Left lung (tissue), 10 donors: ENCODE measurements around the gene SMARCA2. TPM values are rescaled to one million over a fixed set of nuclear protein-coding genes. Genes with fewer than 3 reads are reported as not detected.
A peak's percentile ranks its signal among the peaks of the same experiment; 100 is the strongest.

ENCODE experiments used
- ATAC-seq: fragments of 200-7000 bp; cut with Tn5 transposase; one replicate; pipeline ENCODE4 v1.9.1; 2020; ENCODE audit warnings: moderate library complexity
- DNase-seq, 4 donors: peaks; one replicate each; pipeline ENCODE4 v3.0.0-alpha.2; 2013 to 2020
- H3K27ac ChIP-seq, 2 donors: fragments of 200-600 bp; sonication (generic) in 1 of 2; one replicate each; pipeline versions ENCODE4 v1.5.0 to v1.8.0; 2020 to 2021
- H3K27me3 ChIP-seq, 2 donors: fragments of 200-600 bp; sonication (generic) in 1 of 2; one replicate each; pipeline versions ENCODE4 v1.5.0 to v1.8.0; 2020 to 2021
- H3K36me3 ChIP-seq, 2 donors: fragments of 200-600 bp; sonication (generic) in 1 of 2; one replicate each; pipeline versions ENCODE4 v1.5.0 to v1.8.0; 2020 to 2021
- H3K4me1 ChIP-seq, 2 donors: fragments of 200-600 bp; one replicate each; pipeline ENCODE4 v1.8.0; 2021
- H3K4me3 ChIP-seq, 2 donors: fragments of 200-600 bp; sonication (generic) in 1 of 2; one replicate each; pipeline versions ENCODE4 v1.5.0 to v1.8.0; 2020 to 2021; ENCODE audit warnings: mild to moderate bottlenecking in 1 of 2
- H3K9me3 ChIP-seq, 2 donors: fragments of 200-600 bp; sonication (generic) in 1 of 2; one replicate each; pipeline versions ENCODE4 v1.5.0 to v1.8.0; 2020 to 2021
- intact Hi-C, 2 donors: fragments of 100-400 bp; cut with DNase I; formaldehyde crosslinking; loops; one replicate each; pipeline versions ENCODE4 v1.11.2 to v1.14.2; 2022
- polyA plus RNA-seq, 6 donors: library from polyadenylated mRNA; unstranded; fragments of 120-200 nt; gene quantifications; one replicate each; pipeline ENCODE4 v1.2.1, GENCODE V29; 2013; ENCODE audit not compliant: insufficient read length in 6 of 6
- total RNA-seq, 2 donors: library from RNA; stranded (reverse); fragmentation: NEBNext Ultra II Directional; extraction: Animal tissue kit (Norgen Biotek cat#: 25700); gene quantifications; one replicate each; pipeline ENCODE4 v1.2.1, GENCODE V29; 2021
- TF ChIP-seq, protein P1 (sequence below), 2 donors: fragments of 200-600 bp; sonication (generic) in 1 of 2; IDR thresholded peaks; one replicate each; pipeline versions ENCODE4 v1.5.0 to v1.8.0; 2021; ENCODE audit warnings: antibody characterized with exemption in 2 of 2
- donor health status: DM: no; HTN: yes; CAD: no.
- donor health status: DM: no; HTN: no; CAD: no.

Gene SMARCA2
- total and polyA plus RNA-seq, 8 donors = 110 to 207 (median 152) TPM

DNA sequence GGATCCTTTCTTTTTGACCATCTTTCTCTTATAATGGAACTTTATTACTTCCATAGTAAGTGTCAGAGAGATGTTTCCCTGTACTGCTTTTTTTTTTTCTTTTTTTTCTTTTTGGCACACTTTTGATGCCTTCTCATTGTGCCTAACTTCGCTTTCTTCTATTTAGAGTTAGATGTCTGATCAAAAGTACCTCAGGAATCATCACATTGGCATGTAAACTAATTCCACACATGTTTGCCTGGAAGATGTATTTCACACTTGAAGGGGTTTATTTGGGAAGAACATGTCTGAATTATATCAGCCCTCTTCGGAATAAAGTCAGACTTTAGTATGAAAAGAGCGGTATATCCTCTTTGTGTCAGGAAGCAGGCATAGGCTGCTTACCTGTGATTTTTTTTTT lies 35.1 kb downstream of the SMARCA2 start:
- H3K27me3 ChIP-seq = no peaks in the 10 kb centered on the region
- H3K4me1 ChIP-seq = peaks cover 0 to 17% of the 10 kb centered on the region in 2 donors
- no peaks in the 10 kb centered on the region for H3K9me3 ChIP-seq
- no peak overlapping the region for H3K4me3 ChIP-seq
- ATAC-seq (no peak), DNase-seq (no peak)
- intact Hi-C loops = no loop called here
- no peak overlapping the region for H3K27ac ChIP-seq
- TF ChIP-seq, protein P1, sequence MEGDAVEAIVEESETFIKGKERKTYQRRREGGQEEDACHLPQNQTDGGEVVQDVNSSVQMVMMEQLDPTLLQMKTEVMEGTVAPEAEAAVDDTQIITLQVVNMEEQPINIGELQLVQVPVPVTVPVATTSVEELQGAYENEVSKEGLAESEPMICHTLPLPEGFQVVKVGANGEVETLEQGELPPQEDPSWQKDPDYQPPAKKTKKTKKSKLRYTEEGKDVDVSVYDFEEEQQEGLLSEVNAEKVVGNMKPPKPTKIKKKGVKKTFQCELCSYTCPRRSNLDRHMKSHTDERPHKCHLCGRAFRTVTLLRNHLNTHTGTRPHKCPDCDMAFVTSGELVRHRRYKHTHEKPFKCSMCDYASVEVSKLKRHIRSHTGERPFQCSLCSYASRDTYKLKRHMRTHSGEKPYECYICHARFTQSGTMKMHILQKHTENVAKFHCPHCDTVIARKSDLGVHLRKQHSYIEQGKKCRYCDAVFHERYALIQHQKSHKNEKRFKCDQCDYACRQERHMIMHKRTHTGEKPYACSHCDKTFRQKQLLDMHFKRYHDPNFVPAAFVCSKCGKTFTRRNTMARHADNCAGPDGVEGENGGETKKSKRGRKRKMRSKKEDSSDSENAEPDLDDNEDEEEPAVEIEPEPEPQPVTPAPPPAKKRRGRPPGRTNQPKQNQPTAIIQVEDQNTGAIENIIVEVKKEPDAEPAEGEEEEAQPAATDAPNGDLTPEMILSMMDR (IDR thresholded peaks at IDR 0.05) = no peak
- H3K36me3 ChIP-seq = peaks cover 0 to 37% of the 10 kb centered on the region in 2 donors

- ATAC-seq = peak; percentile 52
- intact Hi-C loops = no loop called here
Observed at GRCh38 chr9:2053883-2054845, 39.0 kb downstream of the SMARCA2 start.

GRCh38 chr9:2055203-2055658 lies 40.1 kb downstream of the SMARCA2 start:
- Histone ChIP-seq H3K36me3 (peaks cover 0 to 65% of the 10 kb centered on the region in 2 donors), H3K9me3 (no peaks in the 10 kb centered on the region), H3K4me1 (peaks cover 0 to 17% of the 10 kb centered on the region in 2 donors), H3K27ac (no peak overlapping the region), H3K4me3 (no peak overlapping the region), H3K27me3 (no peaks in the 10 kb centered on the region)
- DNase-seq = no peak
- TF ChIP-seq, protein P1 (IDR thresholded peaks at IDR 0.05) = no peak
- ATAC-seq = no peak
- intact Hi-C loops = no loop called here

More at GRCh38 chr9:2053883-2054845, 39.0 kb downstream of the SMARCA2 start:
- Histone ChIP-seq H3K4me3 (no peak overlapping the region), H3K27me3 (no peaks in the 10 kb centered on the region), H3K9me3 (no peaks in the 10 kb centered on the region), H3K4me1 (peaks cover 0 to 17% of the 10 kb centered on the region in 2 donors), H3K36me3 (peaks cover 0 to 56% of the 10 kb centered on the region in 2 donors), H3K27ac (peak overlapping the region in 1 of 2 donors; percentile 26)
- DNase-seq = no peak
- TF ChIP-seq, protein P1 (IDR thresholded peaks at IDR 0.05) = no peak

DNA sequence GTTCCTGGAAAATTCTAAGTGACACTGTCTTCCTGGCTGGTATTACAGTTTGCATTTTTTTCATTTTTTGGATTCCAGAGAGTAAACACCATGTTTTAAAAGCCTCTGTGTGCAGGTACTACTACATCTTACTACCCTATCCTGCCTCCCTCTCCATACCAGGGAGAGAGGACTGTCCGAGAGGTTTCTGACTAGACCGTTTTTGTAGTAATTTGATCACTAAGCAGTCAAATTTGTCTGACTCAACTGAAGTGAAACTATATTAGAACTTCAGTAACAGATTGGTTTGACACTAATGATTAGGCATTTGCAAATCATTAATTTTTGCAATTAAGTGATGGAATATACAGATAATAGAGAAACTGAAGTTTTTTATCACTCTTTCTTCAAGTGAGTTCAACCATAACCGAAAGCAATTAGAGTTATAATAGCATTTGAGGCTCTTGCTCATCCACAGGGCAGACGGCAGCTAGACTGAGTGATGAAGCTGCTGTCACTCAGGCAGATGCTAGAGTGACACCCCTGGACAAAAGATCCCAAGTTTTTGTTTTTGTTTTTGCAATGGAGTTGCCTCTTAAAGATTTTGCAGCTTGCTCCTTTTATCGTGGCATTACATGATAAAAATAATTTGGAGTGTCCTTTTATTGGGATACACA lies 44.3 kb downstream of the SMARCA2 start:
- ATAC-seq = no peak
- no peaks in the 10 kb centered on the region for H3K9me3 ChIP-seq
- peaks cover 0 to 1% of the 10 kb centered on the region in 2 donors for H3K4me1 ChIP-seq
- no peak overlapping the region for H3K27ac ChIP-seq
- peaks cover 0 to 83% of the 10 kb centered on the region in 2 donors for H3K36me3 ChIP-seq
- DNase-seq = no peak
- H3K27me3 ChIP-seq = no peaks in the 10 kb centered on the region
- intact Hi-C loops = no loop called here
- TF ChIP-seq, protein P1 (IDR thresholded peaks at IDR 0.05) = no peak
- no peak overlapping the region for H3K4me3 ChIP-seq

GRCh38 chr9:2060424-2060823 lies 45.3 kb downstream of the SMARCA2 start:
- intact Hi-C loops = no loop called here
- ATAC-seq (no peak), DNase-seq (peak in 1 of 4 donors; percentile 44)
- Histone ChIP-seq H3K36me3 (peaks cover 0 to 84% of the 10 kb centered on the region in 2 donors), H3K9me3 (no peaks in the 10 kb centered on the region), H3K27ac (no peak overlapping the region), H3K4me1 (peaks cover 0 to 2% of the 10 kb centered on the region in 2 donors), H3K27me3 (no peaks in the 10 kb centered on the region), H3K4me3 (no peak overlapping the region)
- TF ChIP-seq, protein P1 (IDR thresholded peaks at IDR 0.05) = no peak
